ENCODE data around the gene CAPN5. TPM values are rescaled to one million over a fixed set of nuclear protein-coding genes. Genes with fewer than 3 reads are reported as not detected.

Gene CAPN5
- total RNA-seq, 1 donor from 2014 or later: 7.8 TPM

- H3K4me3 ChIP-seq (ENCODE audit: low read depth, low read length): no peak overlapping the region
- no peaks in the 10 kb centered on the region for H3K27me3 ChIP-seq (ENCODE audit: control insufficient read depth, insufficient read depth, low read length)
- DNase-seq (ENCODE audit: low read depth): no peak
- TF ChIP-seq CTCF (IDR thresholded peaks at IDR 0.05; ENCODE audit: insufficient read depth, low read length, poor library complexity, severe bottlenecking): no peak
- H3K36me3 ChIP-seq (ENCODE audit: control insufficient read depth, insufficient read depth, low read length): no peaks in the 10 kb centered on the region
Measured at GRCh38 chr11:77119531-77119936, 52.8 kb downstream of the CAPN5 start.

DNA sequence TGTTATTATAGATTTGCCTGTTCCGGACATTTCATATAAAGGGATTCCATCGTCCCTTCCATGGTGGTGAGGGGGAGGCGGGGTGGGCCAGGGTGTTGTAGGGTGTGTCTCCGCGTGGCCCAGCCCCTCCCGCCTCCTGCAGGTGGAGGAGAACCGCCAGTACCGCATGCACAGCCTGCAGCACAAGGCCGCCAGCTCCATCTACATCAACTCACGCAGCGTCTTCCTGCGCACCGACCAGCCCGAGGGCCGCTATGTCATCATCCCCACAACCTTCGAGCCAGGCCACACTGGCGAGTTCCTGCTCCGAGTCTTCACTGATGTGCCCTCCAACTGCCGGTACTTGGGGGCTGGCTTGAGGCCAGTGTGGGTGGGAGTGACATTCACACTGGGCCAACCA, 53.8 kb downstream of the CAPN5 start:
- no peak for DNase-seq (ENCODE audit: low read depth)
- Histone ChIP-seq H3K36me3 (ENCODE audit: control insufficient read depth, insufficient read depth, low read length) (no peaks in the 10 kb centered on the region), H3K4me3 (ENCODE audit: low read depth, low read length) (no peak overlapping the region), H3K27me3 (ENCODE audit: control insufficient read depth, insufficient read depth, low read length) (no peaks in the 10 kb centered on the region)
- no peak for TF ChIP-seq CTCF (IDR thresholded peaks at IDR 0.05; ENCODE audit: insufficient read depth, low read length, poor library complexity, severe bottlenecking)

DNA sequence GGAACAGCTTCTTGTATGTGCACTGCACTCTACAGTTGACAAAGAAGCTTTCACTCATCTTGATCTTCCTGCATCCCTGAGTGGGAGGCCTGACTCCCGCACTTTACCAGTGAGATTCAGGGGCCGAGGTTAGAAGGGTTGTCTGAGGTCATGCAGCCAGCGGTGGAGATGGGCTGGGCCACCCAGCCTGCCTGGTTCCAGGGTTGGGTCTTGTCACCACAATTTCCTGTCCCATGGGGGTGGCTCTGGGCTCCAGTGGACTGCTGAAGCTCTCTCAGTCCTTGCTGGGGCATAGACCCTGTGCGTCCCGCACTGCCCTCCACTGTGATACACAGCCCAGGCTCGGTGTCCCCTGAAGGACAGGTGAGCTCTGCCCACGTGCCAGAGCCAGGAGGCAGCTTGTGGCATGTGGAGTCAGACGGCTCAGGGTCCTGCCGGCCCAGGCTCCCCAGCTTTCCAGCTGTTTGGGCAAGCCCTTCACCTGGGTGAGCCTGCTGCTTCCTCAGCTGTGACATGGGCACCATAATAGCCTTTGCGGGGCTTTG, 54.4 kb downstream of the CAPN5 start:
- Histone ChIP-seq H3K4me3 (ENCODE audit: low read depth, low read length) (no peak overlapping the region), H3K27me3 (ENCODE audit: control insufficient read depth, insufficient read depth, low read length) (no peaks in the 10 kb centered on the region), H3K36me3 (ENCODE audit: control insufficient read depth, insufficient read depth, low read length) (no peaks in the 10 kb centered on the region)
- DNase-seq (ENCODE audit: low read depth): no peak
- no peak for TF ChIP-seq CTCF (IDR thresholded peaks at IDR 0.05; ENCODE audit: insufficient read depth, low read length, poor library complexity, severe bottlenecking)

DNA sequence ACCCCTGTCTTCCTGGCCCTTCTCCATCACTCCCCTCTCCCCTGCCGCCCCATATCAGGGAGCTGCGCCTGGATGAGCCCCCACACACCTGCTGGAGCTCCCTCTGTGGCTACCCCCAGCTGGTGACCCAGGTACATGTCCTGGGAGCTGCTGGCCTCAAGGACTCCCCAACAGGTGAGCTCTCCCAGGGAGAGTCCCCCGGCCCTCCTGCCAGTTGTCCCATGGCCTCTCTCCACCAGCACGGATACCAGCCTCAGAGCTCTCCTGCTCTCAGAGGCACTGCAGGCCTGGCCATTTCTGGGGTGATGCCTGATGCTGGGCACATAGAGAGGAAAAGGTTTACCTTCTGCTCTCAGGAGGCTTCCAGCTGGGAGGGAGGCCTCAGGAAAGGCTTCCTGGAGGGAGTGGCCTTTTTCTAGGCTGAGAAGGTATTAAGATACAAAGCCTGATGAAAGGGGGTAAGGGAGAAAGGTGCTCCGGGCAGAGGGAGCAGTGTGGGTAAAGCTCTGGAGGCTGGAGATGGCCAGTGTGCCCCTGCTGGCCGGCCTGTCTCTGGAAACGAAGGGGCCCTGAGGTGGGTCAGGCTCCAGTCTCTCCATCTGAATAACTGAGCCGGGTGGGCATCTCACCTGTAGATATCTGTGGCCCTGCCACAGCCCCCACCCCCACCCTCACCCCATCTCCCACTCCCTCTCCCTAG, 55.3 kb downstream of the CAPN5 start:
- TF ChIP-seq CTCF (IDR thresholded peaks at IDR 0.05; ENCODE audit: insufficient read depth, low read length, poor library complexity, severe bottlenecking): no peak
- no peaks in the 10 kb centered on the region for H3K27me3 ChIP-seq (ENCODE audit: control insufficient read depth, insufficient read depth, low read length)
- DNase-seq (ENCODE audit: low read depth): no peak
- no peaks in the 10 kb centered on the region for H3K36me3 ChIP-seq (ENCODE audit: control insufficient read depth, insufficient read depth, low read length)
- no peak overlapping the region for H3K4me3 ChIP-seq (ENCODE audit: low read depth, low read length)

DNA sequence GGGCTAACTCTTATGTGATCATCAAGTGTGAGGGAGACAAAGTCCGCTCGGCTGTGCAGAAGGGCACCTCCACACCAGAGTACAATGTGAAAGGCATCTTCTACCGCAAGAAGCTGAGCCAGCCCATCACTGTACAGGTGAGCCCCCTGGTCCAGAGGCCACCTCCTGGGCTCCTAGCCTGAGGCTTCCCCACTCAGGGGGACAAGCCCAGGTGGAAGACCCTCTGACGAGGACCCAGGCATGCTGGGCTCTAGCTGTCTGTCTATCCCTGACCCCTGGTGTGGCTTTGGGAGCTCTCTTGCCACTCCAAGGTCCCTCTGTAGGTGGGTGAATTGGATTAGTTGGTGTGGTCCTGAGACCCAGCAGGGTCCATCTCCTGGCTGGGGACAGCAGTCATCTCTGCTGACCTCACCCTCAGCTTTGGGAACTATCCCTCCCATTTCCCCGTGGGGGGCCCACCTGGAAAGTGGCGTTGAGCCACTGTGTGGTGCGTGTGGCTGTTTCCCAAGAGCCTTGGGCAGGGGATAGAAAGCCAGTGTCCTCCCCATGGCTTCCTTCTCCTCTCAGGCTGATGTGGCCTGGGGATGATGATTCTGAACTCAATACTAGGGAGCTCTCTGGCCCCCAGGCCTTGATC, 55.9 kb downstream of the CAPN5 start:
- Histone ChIP-seq H3K27me3 (ENCODE audit: control insufficient read depth, insufficient read depth, low read length) (no peaks in the 10 kb centered on the region), H3K36me3 (ENCODE audit: control insufficient read depth, insufficient read depth, low read length) (no peaks in the 10 kb centered on the region), H3K4me3 (ENCODE audit: low read depth, low read length) (no peak overlapping the region)
- DNase-seq (ENCODE audit: low read depth): no peak
- no peak for TF ChIP-seq CTCF (IDR thresholded peaks at IDR 0.05; ENCODE audit: insufficient read depth, low read length, poor library complexity, severe bottlenecking)
